PC-9 (cell line): ENCODE results near the gene CAMKMT. TPM values are rescaled to one million over a fixed set of nuclear protein-coding genes. Genes with fewer than 3 reads are reported as not detected.

ENCODE experiments used
- BruUV-seq: library from RNA; stranded (reverse); fragments of 400-500 nt; replicated peaks from 2 replicates; lab custom pipeline; 2021; lab: Mats Ljungman, UMichigan
- CTCF ChIA-PET: fragments of 300-600 bp; sonication (Branson Sonifier 250); formaldehyde crosslinking; loops from one replicate; lab custom pipeline; 2022; ENCODE audit warnings: antibody characterized with exemption; lab: Charles Lee
- POLR2A ChIA-PET: fragments of 300-600 bp; sonication (Branson Sonifier 250); formaldehyde crosslinking; loops from one replicate; lab custom pipeline; 2022; ENCODE audit warnings: antibody characterized with exemption; ENCODE audit not compliant: unreplicated experiment; lab: Charles Lee
- DNase-seq, 2 experiments: peaks; one replicate each; pipeline versions ENCODE4 v3.0.0 to v3.0.0-alpha.2; 2015 to 2022; ENCODE audit warnings: mixed read lengths in 1 of 2
- H2AFZ ChIP-seq: fragments of 200-600 bp; sonication (generic); 2 replicates; pipeline ENCODE4 v1.8.1; 2017; ENCODE audit warnings: antibody characterized with exemption
- H3F3A ChIP-seq: fragments of 200-600 bp; sonication (generic); 2 replicates; pipeline ENCODE4 v1.8.1; 2017; ENCODE audit warnings: antibody characterized with exemption, mild to moderate bottlenecking, low read depth; ENCODE audit not compliant: insufficient read depth
- H3K27ac ChIP-seq: fragments of 200-600 bp; sonication (generic); 2 replicates; pipeline ENCODE4 v1.6.1; 2016; ENCODE audit warnings: mixed run types
- H3K27me3 ChIP-seq: fragments of 200-600 bp; sonication (generic); 2 replicates; pipeline ENCODE4 v1.6.1; 2016; ENCODE audit warnings: low read depth, mixed run types; ENCODE audit not compliant: insufficient read depth
- H3K36me3 ChIP-seq: fragments of 200-600 bp; sonication (generic); 2 replicates; pipeline ENCODE4 v1.6.1; 2016; ENCODE audit warnings: low read depth, mixed run types
- H3K4me1 ChIP-seq: fragments of 200-600 bp; sonication (generic); replicated peaks from 2 replicates; pipeline ENCODE4 v1.6.1; 2016; ENCODE audit warnings: mixed run types; ENCODE audit not compliant: insufficient read depth
- H3K4me2 ChIP-seq: fragments of 200-600 bp; sonication (generic); 2 replicates; pipeline ENCODE4 v1.6.1; 2017; ENCODE audit warnings: mixed run types
- H3K4me3 ChIP-seq: fragments of 200-600 bp; sonication (generic); 2 replicates; pipeline ENCODE4 v1.6.1; 2016; ENCODE audit warnings: mixed run types
- H3K79me2 ChIP-seq: fragments of 200-600 bp; sonication (generic); 2 replicates; pipeline ENCODE4 v1.6.1; 2017; ENCODE audit warnings: low read depth, mixed run types
- H3K9me2 ChIP-seq: fragments of 200-600 bp; sonication (generic); 2 replicates; pipeline ENCODE4 v1.8.1; 2017; ENCODE audit warnings: mild to moderate bottlenecking; ENCODE audit not compliant: insufficient read depth
- H3K9me3 ChIP-seq: fragments of 200-600 bp; sonication (generic); 2 replicates; pipeline ENCODE4 v1.8.1; 2016; ENCODE audit warnings: low read depth; ENCODE audit not compliant: insufficient read depth
- H4K20me1 ChIP-seq: fragments of 200-600 bp; sonication (generic); 2 replicates; pipeline ENCODE4 v1.8.1; 2017; ENCODE audit not compliant: insufficient read depth
- CTCF ChIP-seq: fragments of 200-600 bp; sonication (generic); conservative IDR thresholded peaks from 2 replicates; pipeline ENCODE4 v1.6.1; 2017; ENCODE audit warnings: mixed run types, antibody characterized with exemption, mild to moderate bottlenecking, moderate library complexity
- EZH2 ChIP-seq: fragments of 200-600 bp; sonication (generic); IDR thresholded peaks from 2 replicates; pipeline ENCODE4 v1.8.0; 2017; ENCODE audit warnings: antibody characterized with exemption, low read depth
- intact Hi-C: fragments of 100-400 bp; cut with micrococcal nuclease; formaldehyde crosslinking; loops from one replicate; pipeline ENCODE4 v1.10.0; 2022; ENCODE audit not compliant: unreplicated experiment
- total RNA-seq: library from RNA; stranded (reverse); gene quantifications from 2 replicates; pipeline ENCODE4 v1.2.3, GENCODE V29; 2021

CAMKMT gene
- total RNA-seq, 1 experiment from 2014 or later = 17.9 TPM

GRCh38 chr2:44801289-44801840, 439.6 kb downstream of the CAMKMT start:
- Histone ChIP-seq H2AFZ (no peak overlapping the region), H3K27me3 (no peaks in the 10 kb centered on the region), H4K20me1 (no peaks in the 10 kb centered on the region), H3K9me2 (no peaks in the 10 kb centered on the region), H3F3A (no peaks in the 10 kb centered on the region), H3K4me3 (no peak overlapping the region), H3K9me3 (no peaks in the 10 kb centered on the region), H3K4me1 (no peaks in the 10 kb centered on the region), H3K79me2 (no peaks in the 10 kb centered on the region), H3K36me3 (no peaks in the 10 kb centered on the region), H3K27ac (no peak overlapping the region), H3K4me2 (no peak overlapping the region)
- no peak for DNase-seq
- TF ChIP-seq EZH2 = no peak
- no peak for TF ChIP-seq CTCF
- CTCF ChIA-PET = no interaction called here
- intact Hi-C loops = no loop called here
- no TSS peak for BruUV-seq
- POLR2A ChIA-PET = no interaction called here

- intact Hi-C loops = no loop called here
- Histone ChIP-seq H3K27me3 (peaks cover 5% of the 10 kb centered on the region; the same call in 1 of the 2 replicates), H3K4me3 (peak overlapping the region; percentile 41; the same call in 1 of the 2 replicates)
These were observed 440.4 kb downstream of the CAMKMT start for GRCh38 chr2:44801841-44802776.

More at GRCh38 chr2:44801841-44802776, 440.4 kb downstream of the CAMKMT start:
- Histone ChIP-seq H3K4me1 (no peaks in the 10 kb centered on the region), H3K79me2 (no peaks in the 10 kb centered on the region), H3K36me3 (no peaks in the 10 kb centered on the region), H3K27ac (no peak overlapping the region), H3K9me2 (no peaks in the 10 kb centered on the region), H3K9me3 (no peaks in the 10 kb centered on the region), H4K20me1 (no peaks in the 10 kb centered on the region), H3F3A (no peaks in the 10 kb centered on the region), H2AFZ (no peak overlapping the region), H3K4me2 (peak overlapping the region; percentile 69)
- POLR2A ChIA-PET = no interaction called here
- DNase-seq = peak in 1 of 2 experiments; percentile 30
- CTCF ChIA-PET = no interaction called here
- BruUV-seq = no TSS peak
- 0 out of 2 replicates have a peak, but pooled peaks have one; percentile 14 for TF ChIP-seq EZH2
- TF ChIP-seq CTCF = no peak
